ENCODE measurements around the gene TBC1D7. TPM values are rescaled to one million over a fixed set of nuclear protein-coding genes. Genes with fewer than 3 reads are reported as not detected.

The TBC1D7 gene
- total and polyA plus RNA-seq, 2 donors (not counting 1 experiment from before 2014, with no cell fraction given) = 21.5 to 22.3 TPM

GRCh38 chr6:13274707-13275434, 53.5 kb downstream of the TBC1D7 start:
- H2AFZ ChIP-seq (ENCODE audit: insufficient read depth, low read depth, low read length, poor library complexity, severe bottlenecking) = peak overlapping the region; percentile 32
- H4K20me1 ChIP-seq (ENCODE audit: control insufficient read depth, insufficient read depth, low read length, poor library complexity, severe bottlenecking) = peaks cover 10% of the 10 kb centered on the region
- H3K9me3 Mint-ChIP-seq (ENCODE audit: insufficient read depth) = no peaks in the 10 kb centered on the region
- POLR2A ChIA-PET = interaction anchor here (0.6 to 1.8 kb wide), 9 partner anchors 12 to 85 kb away, joined by 3 to 8 read pairs (median 4); partner anchors contain the start of gene TBC1D7
- H3K27me3 ChIP-seq (replicated peaks in 1 of 4; ENCODE audit: control extremely low read depth in 1 of 4, control insufficient read depth in 3 of 4, insufficient read depth in 4 of 4, low read length in 3 of 4) = no peaks in the 10 kb centered on the region
- whole genome bisulfite sequencing (ENCODE audit: insufficient coverage) = 28% methylated on average over 4 of the region's 6 CpGs
- DNase-seq (peak; percentile 46), ATAC-seq (ENCODE audit: low read depth) (no peak)
- CTCF ChIA-PET = interaction anchor here (0.6 to 8.2 kb wide), 14 partner anchors 10 to 154 kb away, joined by 3 to 152 read pairs (median 4); partner anchors contain the start of gene TBC1D7
- H3K36me3 ChIP-seq (replicated peaks in 1 of 2; ENCODE audit: control extremely low read depth in 1 of 2, control insufficient read depth in 1 of 2, extremely low read depth in 1 of 2, insufficient read depth in 2 of 2, low read length in 1 of 2) = peaks cover 0 to 43% of the 10 kb centered on the region in 2 experiments
- peak overlapping the region; percentile 88 for H3K9ac ChIP-seq (ENCODE audit: low read length)
- peaks cover 72% of the 10 kb centered on the region for H3K4me1 Mint-ChIP-seq
- TF ChIP-seq, protein P1, sequence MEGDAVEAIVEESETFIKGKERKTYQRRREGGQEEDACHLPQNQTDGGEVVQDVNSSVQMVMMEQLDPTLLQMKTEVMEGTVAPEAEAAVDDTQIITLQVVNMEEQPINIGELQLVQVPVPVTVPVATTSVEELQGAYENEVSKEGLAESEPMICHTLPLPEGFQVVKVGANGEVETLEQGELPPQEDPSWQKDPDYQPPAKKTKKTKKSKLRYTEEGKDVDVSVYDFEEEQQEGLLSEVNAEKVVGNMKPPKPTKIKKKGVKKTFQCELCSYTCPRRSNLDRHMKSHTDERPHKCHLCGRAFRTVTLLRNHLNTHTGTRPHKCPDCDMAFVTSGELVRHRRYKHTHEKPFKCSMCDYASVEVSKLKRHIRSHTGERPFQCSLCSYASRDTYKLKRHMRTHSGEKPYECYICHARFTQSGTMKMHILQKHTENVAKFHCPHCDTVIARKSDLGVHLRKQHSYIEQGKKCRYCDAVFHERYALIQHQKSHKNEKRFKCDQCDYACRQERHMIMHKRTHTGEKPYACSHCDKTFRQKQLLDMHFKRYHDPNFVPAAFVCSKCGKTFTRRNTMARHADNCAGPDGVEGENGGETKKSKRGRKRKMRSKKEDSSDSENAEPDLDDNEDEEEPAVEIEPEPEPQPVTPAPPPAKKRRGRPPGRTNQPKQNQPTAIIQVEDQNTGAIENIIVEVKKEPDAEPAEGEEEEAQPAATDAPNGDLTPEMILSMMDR (IDR thresholded peaks at IDR 0.05) = no peak
- TF ChIP-seq EZH2 (IDR thresholded peaks at IDR 0.05; ENCODE audit: borderline replicate concordance, insufficient read depth, low read depth, low read length, poor library complexity, severe bottlenecking) = no peak
- peak overlapping the region; percentile 73 for H3K4me2 ChIP-seq (replicated peaks; ENCODE audit: low read depth, low read length, poor library complexity, severe bottlenecking)
- peaks cover 98% of the 10 kb centered on the region for H3K79me2 ChIP-seq (ENCODE audit: control insufficient read depth, insufficient read depth, low read length)
- peak overlapping the region; percentile 94 for H3K4me3 Mint-ChIP-seq
- peaks cover 58 to 71% of the 10 kb centered on the region in 2 donors for H3K4me1 ChIP-seq (ENCODE audit: control insufficient read depth in 2 of 2, insufficient read depth in 2 of 2, low read length in 2 of 2)
- H3K4me3 ChIP-seq (ENCODE audit: control extremely low read depth in 1 of 5, extremely low read depth in 1 of 5, insufficient read depth in 1 of 5, low read depth in 2 of 5, low read length in 4 of 5) = peak overlapping the region; percentile 75 to 99 (median 93)
- peak overlapping the region; percentile 94 to 96 for H3K27ac ChIP-seq (ENCODE audit: low read length in 2 of 2)
- no peaks in the 10 kb centered on the region for H3K9me3 ChIP-seq (ENCODE audit: control extremely low read depth in 1 of 3, control insufficient read depth in 2 of 3, insufficient read depth in 1 of 3, low read length in 2 of 3)
- no peaks in the 10 kb centered on the region for H3K27me3 Mint-ChIP-seq
- H3K27ac Mint-ChIP-seq = peak overlapping the region; percentile 93
- intact Hi-C loops (cut with micrococcal nuclease) = loop anchor here (1.0 to 5.0 kb wide), 6 partner anchors 40 to 437 kb away; partner anchors contain the start of gene RANBP9

Data from B cell (primary cell).